SK-N-MC (cell line): ENCODE results near the gene CNKSR1.

Experiments used
- EZH2 ChIP-seq: fragments of 200-600 bp; sonication (generic); IDR thresholded peaks from one replicate; pipeline ENCODE4 v1.6.1; 2017; ENCODE audit warnings: antibody characterized with exemption
- FOXP2 ChIP-seq: optimal IDR thresholded peaks from 2 replicates; pipeline ENCODE3; 2011; ENCODE audit warnings: mild to moderate bottlenecking, moderate library complexity; ENCODE audit not compliant: insufficient read depth; ENCODE audit errors: extremely low read length, control extremely low read depth
- POLR2AphosphoS5 ChIP-seq: IDR thresholded peaks from 2 replicates; pipeline ENCODE4 v1.6.1; 2012; ENCODE audit warnings: mild to moderate bottlenecking, low read depth, low read length, borderline replicate concordance

DNA sequence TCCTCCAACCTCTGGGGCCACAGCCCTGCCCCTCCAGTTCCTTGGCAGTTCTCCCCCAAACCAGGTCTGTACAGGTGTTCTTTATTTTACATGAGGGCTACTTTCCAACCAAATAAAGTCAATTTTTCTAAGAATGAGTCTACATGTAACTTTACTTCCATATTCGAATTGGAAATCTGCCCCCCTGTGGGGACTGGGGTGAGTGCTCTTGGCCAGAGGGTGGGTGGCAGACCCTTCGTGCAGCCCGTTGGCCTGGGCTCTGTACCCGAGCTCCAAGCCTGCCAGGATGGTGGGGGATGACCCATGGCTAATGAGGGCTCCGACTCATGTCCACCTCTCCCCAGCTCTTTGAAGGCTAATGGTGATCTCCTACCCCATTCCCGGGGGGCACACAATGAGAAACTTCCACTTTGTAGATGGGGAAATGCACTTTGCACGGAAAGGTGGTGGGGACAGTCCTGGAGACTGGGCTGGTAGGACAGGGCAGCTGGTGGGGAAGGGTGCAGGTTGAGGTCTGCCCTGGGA, 12.5 kb downstream of the CNKSR1 start:
- TF ChIP-seq POLR2AphosphoS5 (no peak), EZH2 (no peak), FOXP2 (no peak)
